ENCODE measurements around the gene WNT11.

DNA sequence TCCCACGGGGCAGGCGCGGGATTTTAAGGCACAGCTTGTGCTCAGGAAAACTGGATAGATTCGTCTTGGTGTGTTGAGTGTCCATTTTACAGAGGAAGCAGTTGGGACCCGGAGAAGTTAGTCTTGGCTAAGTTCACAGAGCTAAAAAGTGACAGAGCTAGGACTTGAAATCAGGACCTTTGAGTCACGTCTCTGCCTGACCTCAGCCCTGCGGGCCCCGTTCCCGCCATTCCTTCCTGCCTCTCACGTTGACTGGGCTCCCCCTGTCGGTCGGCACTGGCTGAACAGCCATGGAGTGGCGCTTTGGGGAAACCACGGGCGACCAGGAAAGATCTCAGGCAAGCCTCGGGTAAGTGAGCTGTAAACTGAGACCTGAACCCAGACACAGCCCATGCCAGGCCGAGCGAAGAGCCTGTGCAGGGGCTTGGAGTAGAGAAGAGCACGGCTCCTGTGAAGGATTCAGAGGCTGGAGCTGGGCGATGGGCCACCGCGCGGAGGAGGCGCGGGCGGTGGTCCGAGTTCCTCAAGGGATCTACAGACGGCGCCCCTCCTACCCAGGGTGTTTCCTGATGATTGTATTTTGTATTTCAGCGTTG is 54.1 kb downstream of the WNT11 start:
- peak; percentile 83 to 98 (median 96) for TF ChIP-seq CTCF (IDR thresholded peaks at IDR 0.05)
- TF ChIP-seq POLR2A (IDR thresholded peaks at IDR 0.05) = no peak

Data from adrenal gland (tissue), 5 donors.